DMS53 treated with DMSO at 0.1 percent for 48 hours (cell line): ENCODE data around the gene GRAMD4.

ENCODE experiments used
- DNase-seq: peaks from one replicate; lab custom pipeline; 2025; ENCODE audit not compliant: unreplicated experiment; lab: John Stamatoyannopoulos, UW

The GRAMD4 gene

GRCh38 chr22:46686221-46687047, 66.2 kb downstream of the GRAMD4 start:
- DNase-seq = no peak

- no peak for DNase-seq
These were observed 66.9 kb downstream of the GRAMD4 start for GRCh38 chr22:46687048-46687444.

GRCh38 chr22:46687460-46687859, 67.3 kb downstream of the GRAMD4 start:
- DNase-seq = no peak

GRCh38 chr22:46688949-46689348, 68.8 kb downstream of the GRAMD4 start:
- DNase-seq = peak; percentile 47

GRCh38 chr22:46690146-46690545, 70.0 kb downstream of the GRAMD4 start:
- no peak for DNase-seq

- DNase-seq = no peak
These were observed 71.4 kb downstream of the GRAMD4 start for GRCh38 chr22:46691571-46691970.

- DNase-seq = peak; percentile 27
These were observed 73.6 kb downstream of the GRAMD4 start for GRCh38 chr22:46693634-46694415.

- DNase-seq = no peak
These were observed 74.4 kb downstream of the GRAMD4 start for GRCh38 chr22:46694416-46695170.

- DNase-seq = peak; percentile 87
These were observed 75.4 kb downstream of the GRAMD4 start for GRCh38 chr22:46695346-46696228.

- no peak for DNase-seq
These were observed 76.0 kb downstream of the GRAMD4 start for GRCh38 chr22:46696229-46696518.

GRCh38 chr22:46696614-46697013, 76.4 kb downstream of the GRAMD4 start:
- no peak for DNase-seq

GRCh38 chr22:46697811-46698515, 77.8 kb downstream of the GRAMD4 start:
- DNase-seq = no peak

GRCh38 chr22:46699091-46699490, 78.9 kb downstream of the GRAMD4 start:
- no peak for DNase-seq

GRCh38 chr22:46701262-46701661, 81.1 kb downstream of the GRAMD4 start:
- no peak for DNase-seq

GRCh38 chr22:46703171-46703995, 83.2 kb downstream of the GRAMD4 start:
- DNase-seq = no peak

- no peak for DNase-seq
These were observed 83.8 kb downstream of the GRAMD4 start for GRCh38 chr22:46703996-46704370.

GRCh38 chr22:46706060-46706459, 85.9 kb downstream of the GRAMD4 start:
- DNase-seq = no peak

- no peak for DNase-seq
These were observed 87.1 kb downstream of the GRAMD4 start for GRCh38 chr22:46707305-46707704.

GRCh38 chr22:46707827-46708570, 87.8 kb downstream of the GRAMD4 start:
- no peak for DNase-seq
